GM15510 (cell line): Measurements from ENCODE around the gene SCAP.

Experiments
- POLR2A ChIP-seq: IDR thresholded peaks from 3 replicates; pipeline ENCODE4 v1.6.1; 2011; ENCODE audit warnings: borderline replicate concordance; ENCODE audit not compliant: insufficient read length; ENCODE audit errors: extremely low read depth

The SCAP gene

DNA sequence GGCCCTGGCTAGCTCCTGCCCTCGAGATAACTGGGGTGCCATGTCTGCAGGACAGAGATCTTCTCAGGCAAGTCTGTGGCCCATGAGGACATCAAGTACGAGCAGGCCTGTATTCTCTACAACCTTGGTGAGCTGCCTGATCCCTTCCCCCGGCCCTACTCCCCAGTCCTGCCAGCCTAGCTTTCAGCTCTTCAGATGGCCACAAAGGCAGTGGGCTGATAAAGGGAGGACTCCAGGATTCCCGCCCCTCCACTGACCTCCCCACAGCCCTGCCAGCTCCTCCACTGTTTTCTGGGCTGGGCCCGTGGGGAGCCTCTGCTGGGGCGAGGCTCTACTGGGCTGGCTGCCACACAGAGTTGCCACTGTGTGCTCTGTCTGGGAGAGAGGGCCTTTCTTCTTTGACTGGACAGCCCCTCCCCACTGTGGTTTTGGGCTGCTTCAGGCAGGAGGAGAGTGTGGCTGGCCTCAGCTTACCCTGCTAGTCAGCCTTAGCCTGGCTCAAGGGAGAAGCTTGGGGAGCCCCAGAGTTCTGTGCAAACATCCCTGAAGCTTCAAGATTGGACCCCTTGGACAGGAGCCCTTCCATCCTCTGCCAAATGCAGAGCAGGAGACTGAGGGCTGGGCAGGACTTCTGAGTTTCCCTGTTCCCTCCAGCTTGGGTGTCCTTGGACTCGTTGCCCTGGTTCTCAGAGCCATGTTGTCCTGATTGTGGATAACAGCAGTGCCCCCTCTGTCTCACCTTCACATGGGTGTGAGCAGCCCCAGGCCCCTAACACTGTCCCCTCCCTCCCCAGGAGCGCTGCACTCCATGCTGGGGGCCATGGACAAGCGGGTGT, 70.6 kb downstream of the SCAP start:
- no peak for TF ChIP-seq POLR2A

DNA sequence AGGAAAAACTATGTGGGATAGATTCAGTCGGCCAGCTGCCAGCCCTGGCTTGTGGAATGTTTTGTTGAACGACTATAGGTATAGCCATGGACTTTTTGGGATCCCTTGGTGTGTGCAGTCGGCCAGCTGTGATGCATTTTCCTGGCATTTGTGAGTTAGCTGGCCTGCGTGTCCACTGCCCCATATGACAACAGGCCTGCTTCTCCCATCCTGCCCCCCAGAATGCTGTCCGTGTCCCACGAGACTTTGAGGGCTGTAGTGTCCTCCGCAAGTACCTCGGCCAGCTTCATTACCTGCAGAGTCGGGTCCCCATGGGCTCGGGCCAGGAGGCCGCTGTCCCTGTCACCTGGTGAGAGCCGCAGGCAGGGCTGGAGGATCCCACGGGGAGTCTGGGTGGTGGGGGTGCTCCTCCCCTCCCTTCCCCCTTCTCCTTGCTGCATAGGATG, 71.3 kb downstream of the SCAP start:
- TF ChIP-seq POLR2A: no peak

DNA sequence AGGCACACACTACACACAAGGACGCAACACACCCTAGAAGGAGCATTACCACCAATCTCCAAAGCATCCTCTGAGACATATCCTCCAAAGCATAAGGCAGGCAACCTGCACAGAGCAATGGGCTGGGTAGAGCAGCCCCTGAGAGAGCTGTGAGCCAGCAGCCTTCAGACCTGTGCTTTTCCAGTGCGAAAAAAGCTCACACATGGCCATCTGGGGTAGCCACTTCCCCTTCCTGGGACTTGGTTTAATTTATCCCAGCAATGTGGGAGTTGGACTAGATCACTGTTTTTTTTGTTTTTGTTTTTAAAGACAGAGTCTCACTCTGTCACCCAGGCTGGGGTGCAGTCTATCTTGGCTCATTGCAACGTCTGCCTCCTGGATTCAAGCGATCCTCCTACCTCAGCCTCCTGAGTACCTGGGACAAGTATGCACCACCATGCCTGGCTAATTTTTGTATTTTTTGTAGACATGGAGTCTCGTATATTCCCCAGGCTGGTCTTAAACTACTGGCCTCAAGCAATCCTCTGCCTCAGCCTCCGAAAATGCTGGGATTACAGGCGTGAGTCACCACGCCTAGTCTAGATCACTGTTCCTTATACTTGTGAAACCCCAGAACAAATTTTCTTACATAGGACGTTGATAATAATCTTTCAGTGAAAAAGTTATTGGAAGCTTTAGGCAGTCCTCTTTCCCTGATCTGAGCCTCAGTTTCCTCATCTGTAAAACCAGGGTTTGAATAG, 76.0 kb downstream of the SCAP start:
- TF ChIP-seq POLR2A: no peak

DNA sequence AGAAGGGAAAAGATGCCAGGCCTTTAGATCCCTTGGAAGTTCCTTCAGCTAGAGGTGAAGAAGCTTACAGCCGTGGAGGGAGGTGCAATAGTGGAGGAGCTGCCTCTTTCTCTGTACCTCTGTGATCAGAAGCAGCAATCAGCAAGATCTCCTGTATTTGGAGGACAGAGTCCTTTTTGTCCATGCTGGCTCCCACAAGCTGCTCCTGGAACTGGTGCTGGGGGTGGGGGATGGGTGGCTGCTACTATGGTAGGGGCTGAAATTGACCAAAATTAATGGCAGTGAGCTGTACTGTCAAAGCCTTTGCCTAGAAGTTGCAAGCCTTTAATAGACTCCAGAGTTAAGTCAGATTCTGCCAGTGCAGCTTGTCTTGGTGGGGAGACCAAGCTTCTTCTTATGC, 76.7 kb downstream of the SCAP start:
- TF ChIP-seq POLR2A: no peak

DNA sequence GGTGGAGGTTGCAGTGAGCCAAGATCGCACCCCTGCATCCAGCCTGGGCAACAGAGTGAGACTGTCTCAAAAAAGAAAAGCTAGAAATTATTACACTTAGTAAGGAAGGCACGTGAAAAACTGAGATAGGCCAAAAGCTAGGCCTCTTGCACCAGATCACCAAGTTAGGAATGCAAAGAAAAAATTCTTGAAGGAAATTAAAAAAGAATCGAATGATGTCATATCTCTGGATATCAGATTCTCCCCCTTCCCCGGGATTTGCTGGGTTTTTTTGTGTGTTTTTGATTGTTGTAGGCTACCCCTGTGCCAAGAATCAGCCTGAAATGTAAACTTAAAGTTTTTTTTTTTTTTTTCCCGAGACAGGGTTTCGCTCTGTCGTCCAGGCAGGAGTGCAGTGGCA, 77.5 kb downstream of the SCAP start:
- no peak for TF ChIP-seq POLR2A

DNA sequence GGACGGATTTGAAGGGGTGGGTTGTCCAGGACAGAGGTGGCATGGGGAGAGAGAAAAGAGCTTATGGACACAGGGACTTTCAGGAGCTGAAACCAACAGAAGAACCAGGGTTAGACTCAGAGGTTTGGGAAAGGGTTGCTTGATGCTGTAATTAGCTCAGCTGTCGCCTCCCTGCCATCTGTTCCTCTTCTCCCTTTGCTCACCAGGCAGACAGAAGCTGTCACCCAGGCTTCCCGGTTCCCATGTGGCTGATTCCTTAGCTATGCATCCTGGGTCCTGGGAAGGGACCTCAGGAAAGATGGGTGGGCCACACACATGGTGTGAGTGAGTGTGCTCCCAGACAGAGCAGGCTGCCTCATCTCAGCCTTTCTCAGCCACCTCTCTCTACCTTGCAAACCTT, 80.9 kb downstream of the SCAP start:
- no peak for TF ChIP-seq POLR2A

DNA sequence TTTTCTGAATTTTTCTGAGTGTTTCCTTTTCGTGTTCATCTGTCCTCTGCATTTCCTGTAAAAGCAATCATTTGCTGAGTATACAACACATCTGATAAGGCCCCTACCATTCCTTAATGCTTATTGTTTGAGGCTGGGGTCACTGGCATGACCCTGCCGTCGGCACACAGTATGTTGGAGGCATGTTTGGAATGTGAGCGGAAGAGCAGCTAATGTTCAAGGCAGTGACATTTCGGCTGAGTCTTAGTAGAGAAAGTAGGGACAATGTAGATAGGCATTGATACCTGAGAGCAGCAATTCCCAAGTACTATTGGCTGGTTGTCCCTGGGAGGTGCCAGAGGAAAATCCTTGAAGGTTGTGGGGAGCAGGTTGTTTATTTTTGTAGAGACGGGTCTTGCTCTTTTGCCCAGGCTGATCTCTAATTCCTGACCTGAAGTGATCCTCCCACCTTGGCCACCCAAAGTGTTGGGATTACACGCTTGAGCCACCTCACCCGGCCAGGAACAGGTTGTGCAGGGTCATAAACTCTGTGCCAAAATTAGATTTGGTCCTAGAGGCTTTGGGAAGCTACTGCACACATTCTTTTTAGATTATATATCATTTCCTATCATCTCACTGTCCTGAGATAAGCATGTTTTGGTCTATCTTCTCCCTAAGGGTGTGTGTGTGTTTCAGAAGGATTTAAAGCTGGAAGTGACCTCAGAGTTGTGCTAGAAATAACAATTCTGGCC, 81.4 kb downstream of the SCAP start:
- TF ChIP-seq POLR2A: no peak

DNA sequence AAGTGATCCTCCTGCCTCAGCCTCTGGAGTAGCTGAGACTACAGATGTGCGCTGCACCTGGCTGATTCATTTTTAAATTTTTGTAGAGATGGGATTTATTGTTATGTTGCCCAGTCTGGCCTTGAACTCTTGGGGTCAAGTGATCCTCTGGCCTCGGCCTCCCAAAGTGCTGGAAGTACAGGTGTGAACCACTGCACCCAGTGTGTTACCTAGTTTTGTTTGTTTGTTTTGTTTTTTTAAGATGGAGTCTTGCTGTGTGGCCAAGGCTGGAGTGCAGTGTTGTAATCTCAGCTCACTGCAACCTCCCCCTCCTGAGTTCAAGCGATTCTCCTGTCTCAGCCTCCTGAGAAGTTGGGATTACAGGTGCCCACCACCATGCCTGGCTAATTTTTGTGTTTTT, 82.8 kb downstream of the SCAP start:
- no peak for TF ChIP-seq POLR2A

DNA sequence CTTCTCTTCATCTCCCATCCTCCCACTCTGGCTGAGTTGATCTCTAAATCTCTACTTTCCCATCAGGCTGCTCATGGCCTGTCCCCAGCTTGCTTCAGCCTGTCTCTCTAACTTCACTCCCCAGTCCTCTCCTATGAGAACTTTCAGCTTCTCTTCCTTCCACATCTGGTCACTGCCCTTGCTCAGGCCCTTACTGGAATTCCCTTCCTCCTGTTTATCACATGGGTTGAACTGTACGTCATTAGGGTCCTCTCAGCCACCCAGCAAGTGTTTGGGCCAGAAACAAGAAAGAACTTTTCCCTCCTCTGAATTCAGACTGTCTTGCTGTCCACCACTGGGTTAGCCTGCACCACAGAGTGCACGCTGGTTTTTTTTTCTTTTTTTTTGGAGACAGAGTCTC, 89.9 kb downstream of the SCAP start:
- no peak for TF ChIP-seq POLR2A

DNA sequence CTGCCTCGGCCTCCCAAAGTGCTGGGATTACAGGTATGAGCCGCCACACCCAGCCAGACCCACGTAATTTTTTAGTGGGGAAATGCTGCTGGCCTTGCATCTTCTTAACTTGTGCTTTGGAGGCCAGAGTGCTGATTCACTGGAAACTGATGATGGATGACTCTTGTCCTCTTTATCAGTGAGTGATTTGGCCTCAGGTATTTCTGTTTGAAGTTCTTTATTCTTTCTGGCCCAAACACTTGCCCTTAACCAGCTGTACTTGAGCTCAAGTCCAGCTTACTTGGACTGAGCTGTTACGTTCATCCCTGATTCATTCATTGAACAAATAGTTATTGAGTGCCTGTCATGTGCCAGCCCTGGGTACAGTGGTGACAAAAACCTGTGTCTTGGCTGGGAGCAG, 90.7 kb downstream of the SCAP start:
- no peak for TF ChIP-seq POLR2A

DNA sequence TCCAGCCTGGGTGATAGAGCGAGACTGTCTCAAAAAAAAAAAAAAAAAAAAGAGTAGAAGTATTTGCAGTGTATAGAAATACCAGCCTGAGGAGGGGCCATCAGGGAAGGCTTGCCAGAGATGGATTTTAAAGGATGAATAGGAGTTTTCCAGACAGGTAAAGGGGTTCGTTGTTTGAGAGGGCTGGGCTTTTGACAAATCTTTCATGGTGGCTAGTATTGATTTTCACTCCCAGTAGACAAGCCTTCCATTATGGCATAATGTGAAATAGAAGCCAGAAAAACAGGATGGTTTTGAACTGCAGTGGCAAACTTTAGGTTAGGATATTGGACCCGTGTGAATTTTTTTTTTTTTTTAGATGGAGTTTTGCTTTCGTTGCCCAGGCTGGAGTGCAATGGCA, 91.3 kb downstream of the SCAP start:
- no peak for TF ChIP-seq POLR2A

DNA sequence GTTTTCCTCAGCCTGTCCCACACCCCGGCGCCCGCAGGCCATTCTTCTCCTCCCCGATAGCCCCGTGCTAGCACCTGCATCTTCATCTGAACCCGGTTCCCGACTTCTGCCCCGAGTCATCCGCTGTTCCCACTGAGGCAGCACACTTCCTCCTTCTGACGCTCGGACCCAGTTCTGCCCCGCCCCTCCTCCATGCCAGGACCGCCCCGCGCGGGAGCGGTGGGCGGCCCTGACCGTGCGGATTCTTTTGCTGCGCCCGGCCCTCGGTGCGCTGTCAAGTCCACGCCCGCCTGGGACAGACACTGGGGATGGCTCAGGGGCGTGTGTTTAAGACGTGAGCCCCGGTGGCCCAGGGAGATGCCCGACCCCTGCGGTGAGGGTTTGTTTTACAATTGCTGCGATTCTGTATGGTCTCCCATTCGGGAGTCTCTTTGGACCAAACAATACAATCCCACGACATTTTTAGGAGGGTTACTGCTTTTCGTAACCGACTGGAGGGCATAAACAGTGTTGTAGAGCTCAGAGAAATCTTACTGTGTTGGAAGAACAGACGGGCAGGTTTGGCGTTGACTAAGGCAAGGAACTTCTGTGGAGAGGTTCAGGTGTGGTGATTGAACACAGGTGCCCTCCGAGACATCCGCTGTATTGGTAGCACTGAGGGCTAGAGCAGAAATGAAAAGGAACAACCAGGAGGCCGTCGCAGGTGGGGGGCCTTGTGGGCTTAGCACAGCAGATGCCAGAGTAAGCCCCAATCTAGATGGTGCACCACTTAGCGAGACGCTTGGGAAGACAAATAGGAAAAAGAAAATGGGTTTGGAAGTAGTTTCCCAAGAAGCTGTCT, 94.2 kb downstream of the SCAP start:
- TF ChIP-seq POLR2A: no peak

DNA sequence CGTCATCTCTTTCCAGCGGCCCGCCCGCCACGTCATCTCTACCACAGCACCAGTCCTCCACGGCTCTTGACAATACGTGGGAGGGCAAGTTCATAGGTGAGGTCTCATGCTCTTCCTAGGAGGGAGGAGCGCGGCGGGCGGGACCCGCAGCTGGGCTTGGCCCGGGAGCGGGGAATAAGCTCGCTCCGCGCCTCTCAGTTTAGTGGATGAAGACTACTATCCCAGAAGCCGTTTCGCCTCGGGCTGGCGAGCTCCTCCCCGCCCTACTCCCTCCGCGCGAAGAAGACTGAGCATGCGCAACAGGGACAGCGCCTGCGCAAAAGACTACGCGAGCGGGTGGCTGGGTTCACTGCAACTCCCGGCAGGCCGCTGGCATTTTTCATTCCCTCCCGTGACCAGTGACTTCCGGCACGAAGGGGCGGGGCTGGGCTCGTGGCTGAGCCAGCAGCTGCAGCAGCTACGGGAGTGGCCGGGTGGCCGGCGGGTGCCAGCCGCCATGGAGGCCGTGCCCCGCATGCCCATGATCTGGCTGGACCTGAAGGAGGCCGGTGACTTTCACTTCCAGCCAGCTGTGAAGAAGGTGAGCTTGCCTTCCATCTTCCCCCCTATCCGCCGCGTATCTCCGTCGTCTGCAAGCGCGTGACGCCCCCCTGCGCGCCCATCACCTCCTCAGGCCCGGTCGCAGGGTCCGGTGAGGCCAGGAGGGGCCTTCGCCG, 95.0 kb downstream of the SCAP start, which contains the start of gene PTPN23:
Gene PTPN23, plus strand, starts transcription at position 421 of the 716 bp plus-strand sequence. Its CDS starts 76 bp downstream, at position 497.
- TF ChIP-seq POLR2A: peak; percentile 95

DNA sequence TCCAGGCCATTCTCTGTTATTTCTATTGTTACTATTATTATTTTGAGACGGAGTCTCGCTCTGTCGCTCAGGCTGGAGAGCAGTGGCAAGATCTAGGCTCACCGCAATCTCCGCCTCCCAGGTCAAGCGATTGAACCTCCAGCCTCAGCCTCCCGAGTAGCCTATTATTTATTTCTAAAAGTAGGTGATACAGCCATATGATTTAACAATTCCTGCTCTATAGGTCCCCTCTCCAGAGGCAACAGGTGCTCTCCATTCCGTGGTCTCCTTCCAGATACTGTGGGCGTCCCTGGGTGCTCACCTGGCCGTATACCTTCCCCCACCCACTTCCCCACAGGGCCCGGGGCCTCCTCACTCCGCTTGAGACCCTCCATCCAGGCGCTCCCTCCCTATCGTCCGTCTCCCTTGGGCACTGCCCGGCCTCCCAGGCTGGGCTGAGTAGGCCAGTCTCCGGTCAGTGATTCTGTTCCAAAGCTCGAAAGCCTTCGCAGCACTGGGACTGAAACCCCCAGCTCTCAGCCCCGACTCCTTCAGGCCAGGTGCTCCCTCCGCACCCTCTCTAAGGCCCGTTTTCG, 95.6 kb downstream of the SCAP start:
- no peak for TF ChIP-seq POLR2A

DNA sequence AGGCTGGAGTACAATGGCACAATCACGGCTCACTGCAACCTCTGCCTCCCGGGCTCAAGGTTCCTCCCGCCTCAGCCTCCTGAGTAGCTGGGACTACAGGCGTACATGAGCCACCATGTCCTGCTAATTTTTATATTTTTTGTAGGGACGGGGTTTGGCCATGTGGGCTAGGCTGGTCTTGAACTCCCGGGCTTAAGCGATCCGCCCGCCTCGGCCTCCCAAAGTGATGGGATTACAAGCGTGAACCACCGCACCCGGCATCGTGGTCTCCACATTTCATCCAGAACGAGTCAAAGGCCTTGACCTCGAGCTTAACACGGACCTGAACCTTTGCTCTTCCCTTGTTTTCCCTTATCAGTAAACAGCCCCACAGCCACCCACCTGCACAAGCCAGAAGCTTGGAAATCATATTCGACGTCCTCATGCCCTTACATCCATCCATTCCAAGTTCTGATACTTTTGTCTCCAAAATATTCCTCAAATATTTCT, 96.3 kb downstream of the SCAP start:
- no peak for TF ChIP-seq POLR2A
